ENCODE measurements around the gene PCK2.

DNA sequence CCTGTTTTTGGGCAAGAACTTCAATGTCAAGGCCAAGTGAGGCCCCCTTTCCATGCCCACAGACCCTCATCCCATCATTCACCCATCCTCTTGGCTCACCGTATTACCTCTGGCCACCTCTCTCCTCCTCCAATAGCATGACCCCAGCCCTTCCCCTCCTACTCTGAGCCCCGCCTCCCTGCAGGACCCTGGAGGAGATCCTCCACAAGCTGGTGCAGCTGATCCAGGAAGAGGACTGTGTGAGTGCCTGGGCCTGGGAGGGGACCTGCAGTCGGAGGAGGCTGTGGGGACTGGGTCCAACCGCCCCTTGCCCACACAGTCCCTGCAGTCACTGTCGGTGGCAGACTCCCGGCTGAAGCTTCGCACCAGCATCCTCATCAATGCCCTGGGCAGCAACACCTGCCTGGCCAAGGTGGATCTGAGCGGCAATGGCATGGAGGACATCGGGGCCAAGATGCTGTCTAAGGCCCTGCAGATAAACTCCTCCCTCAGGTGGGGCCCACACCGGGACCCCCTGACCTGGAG, 35.1 kb upstream of the PCK2 start:
- TF ChIP-seq POLR2AphosphoS5 (IDR thresholded peaks at IDR 0.05; ENCODE audit: insufficient read depth, low read depth, low read length) (no peak), CTCF (IDR thresholded peaks at IDR 0.05; ENCODE audit: extremely low read depth in 1 of 2, insufficient read depth in 1 of 2, low read depth in 1 of 2, low read length in 2 of 2) (no peak), EZH2 (IDR thresholded peaks at IDR 0.05; ENCODE audit: borderline replicate concordance, low read depth, low read length, severe bottlenecking) (no peak)
- TF ChIP-seq, protein P1, sequence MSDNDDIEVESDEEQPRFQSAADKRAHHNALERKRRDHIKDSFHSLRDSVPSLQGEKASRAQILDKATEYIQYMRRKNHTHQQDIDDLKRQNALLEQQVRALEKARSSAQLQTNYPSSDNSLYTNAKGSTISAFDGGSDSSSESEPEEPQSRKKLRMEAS (IDR thresholded peaks at IDR 0.05; ENCODE audit: insufficient read depth, insufficient read length) = no peak
